SHP77 (cell line): ENCODE data around the gene BCO1.

Experiments used
- DNase-seq, 2 experiments: peaks; one replicate each; lab custom pipeline; 2025; lab: John Stamatoyannopoulos, UW

BCO1 gene

GRCh38 chr16:81318711-81319110 is 80.2 kb downstream of the BCO1 start:
- DNase-seq: no peak

GRCh38 chr16:81319221-81319912 is 80.9 kb downstream of the BCO1 start:
- DNase-seq: no peak

- DNase-seq: no peak
Measured at GRCh38 chr16:81321039-81321438, 82.5 kb downstream of the BCO1 start.

GRCh38 chr16:81321536-81321935 is 83.0 kb downstream of the BCO1 start:
- no peak for DNase-seq

GRCh38 chr16:81324808-81325207 is 86.3 kb downstream of the BCO1 start:
- DNase-seq: no peak

GRCh38 chr16:81327011-81327410 is 88.5 kb downstream of the BCO1 start:
- no peak for DNase-seq

GRCh38 chr16:81327447-81328196 is 89.1 kb downstream of the BCO1 start:
- no peak for DNase-seq

- no peak for DNase-seq
Measured at GRCh38 chr16:81329947-81330346, 91.5 kb downstream of the BCO1 start.

GRCh38 chr16:81333356-81333755 is 94.9 kb downstream of the BCO1 start:
- DNase-seq: no peak

- DNase-seq: no peak
Measured at GRCh38 chr16:81335669-81336068, 97.2 kb downstream of the BCO1 start.

- no peak for DNase-seq
Measured at GRCh38 chr16:81337097-81337496, 98.6 kb downstream of the BCO1 start.
